ENCODE data around the gene ATXN2L.
A peak's percentile ranks its signal among the peaks of the same experiment; 100 is the strongest.
"Not testable (repeated sequence)": the region's sequence is repeated elsewhere in the genome, so short reads cannot be mapped to it uniquely, and the experiment has no call there.

The ATXN2L gene

DNA sequence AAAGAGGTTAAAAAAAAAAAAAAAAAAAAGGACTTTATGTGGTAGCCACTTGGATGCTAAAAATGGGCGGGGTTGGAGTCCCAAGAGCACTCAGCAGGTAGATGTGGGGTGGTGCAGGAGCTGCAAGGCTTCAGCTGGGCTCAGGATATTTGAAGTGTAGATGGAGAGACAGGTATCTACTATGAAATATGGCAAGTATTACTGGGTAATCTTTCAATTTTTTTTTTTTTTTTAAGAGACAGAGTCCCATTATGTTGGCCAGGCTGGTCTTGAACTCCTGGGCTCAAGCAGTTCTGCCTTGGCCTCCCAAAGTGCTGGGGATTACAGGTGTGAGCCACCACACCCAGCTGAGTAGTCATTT, 15.7 kb downstream of the ATXN2L start:
- DNase-seq = no peak

GRCh38 chr16:28839004-28839639, 16.3 kb downstream of the ATXN2L start:
- no peak for DNase-seq

- DNase-seq = no peak
These were observed 17.1 kb downstream of the ATXN2L start for GRCh38 chr16:28839899-28840298.

- no peak for DNase-seq
These were observed 19.9 kb downstream of the ATXN2L start for GRCh38 chr16:28842696-28843095.

- DNase-seq = no peak
These were observed 21.0 kb downstream of the ATXN2L start for GRCh38 chr16:28843766-28844165.

GRCh38 chr16:28844226-28844885, 21.6 kb downstream of the ATXN2L start:
- no peak for DNase-seq

DNA sequence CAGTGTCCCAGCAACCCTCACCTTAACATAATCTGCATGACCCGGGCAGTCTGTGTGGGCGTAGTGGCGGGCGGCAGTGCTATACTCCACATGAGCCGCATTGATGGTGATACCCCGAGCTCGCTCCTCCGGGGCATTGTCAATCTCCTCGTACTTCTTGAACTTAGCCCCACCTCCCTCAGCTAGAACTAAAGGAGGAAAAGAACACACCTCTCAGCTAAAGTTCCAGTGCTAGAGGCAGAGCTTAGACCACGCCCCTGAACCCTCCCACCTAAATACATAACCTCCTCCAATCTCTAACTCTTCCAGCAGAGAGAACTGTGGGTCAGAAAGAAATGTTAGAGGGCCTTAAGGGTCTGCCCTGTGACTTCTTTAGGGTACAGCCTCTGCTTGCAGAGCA, 22.5 kb downstream of the ATXN2L start:
- DNase-seq = peak; percentile 19

DNA sequence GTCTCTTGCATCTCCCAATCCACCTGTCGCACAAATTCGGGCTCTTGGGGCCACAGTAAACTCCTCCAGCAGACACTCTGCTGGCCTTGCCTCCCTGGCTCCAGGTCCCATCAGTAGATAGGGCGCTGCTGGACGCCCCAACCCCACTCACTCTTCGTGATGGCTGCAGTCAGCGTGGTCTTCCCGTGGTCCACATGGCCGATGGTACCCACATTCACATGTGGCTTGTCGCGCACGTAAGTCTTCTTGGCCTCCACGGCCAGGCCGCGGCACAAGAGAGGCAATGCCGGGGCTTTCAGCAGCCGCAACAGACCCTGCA, 22.9 kb downstream of the ATXN2L start:
- no peak for DNase-seq

GRCh38 chr16:28846080-28846932, 23.5 kb downstream of the ATXN2L start, which contains the start of gene TUFM:
TUFM (minus strand) TSS chr16:28846348; CDS start chr16:28846269, 79 bp downstream.
- DNase-seq = peak; percentile 99

- DNase-seq = no peak
These were observed 24.1 kb downstream of the ATXN2L start for GRCh38 chr16:28846933-28847273.

DNA sequence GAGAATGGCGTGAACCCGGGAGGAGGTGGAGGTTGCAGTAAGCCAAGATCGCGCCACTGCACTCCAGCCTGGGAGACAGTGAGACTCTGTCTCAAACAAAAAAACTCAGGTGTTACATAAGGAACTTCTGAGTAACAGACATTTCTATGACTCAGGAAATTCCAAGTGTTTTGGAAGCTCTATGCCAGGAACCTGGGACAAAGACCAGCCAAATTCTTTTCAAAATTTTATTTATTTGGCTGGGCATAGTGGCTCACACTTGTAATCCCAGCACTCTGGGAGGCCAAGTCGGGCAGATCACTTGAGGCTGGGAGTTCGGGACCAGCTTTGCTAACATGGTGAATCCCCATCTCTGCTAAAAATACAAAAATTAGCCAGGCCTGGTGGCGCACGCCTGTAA, 35.6 kb downstream of the ATXN2L start:
- DNase-seq = no peak

DNA sequence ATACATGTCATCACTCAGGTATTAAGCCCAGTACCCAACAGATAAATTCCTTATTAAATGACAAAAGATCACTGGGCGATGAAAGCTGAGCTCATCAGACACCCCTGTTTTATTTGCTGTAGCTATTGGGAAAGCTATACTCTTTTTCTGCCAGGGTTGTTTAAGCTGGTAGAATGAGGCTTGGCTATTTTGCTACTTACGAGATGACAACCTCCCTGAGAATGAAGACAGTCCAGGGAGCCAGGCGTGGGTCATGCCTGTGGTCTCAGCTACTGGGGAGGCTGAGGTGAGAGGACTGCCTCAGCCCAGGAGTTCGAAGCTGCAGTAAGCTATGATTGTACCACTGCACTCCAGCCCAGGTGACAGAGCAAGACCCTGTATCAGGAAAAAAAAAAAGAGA, 36.5 kb downstream of the ATXN2L start:
- DNase-seq = no peak

- DNase-seq = no peak
These were observed 41.4 kb downstream of the ATXN2L start for GRCh38 chr16:28863929-28864793.

DNA sequence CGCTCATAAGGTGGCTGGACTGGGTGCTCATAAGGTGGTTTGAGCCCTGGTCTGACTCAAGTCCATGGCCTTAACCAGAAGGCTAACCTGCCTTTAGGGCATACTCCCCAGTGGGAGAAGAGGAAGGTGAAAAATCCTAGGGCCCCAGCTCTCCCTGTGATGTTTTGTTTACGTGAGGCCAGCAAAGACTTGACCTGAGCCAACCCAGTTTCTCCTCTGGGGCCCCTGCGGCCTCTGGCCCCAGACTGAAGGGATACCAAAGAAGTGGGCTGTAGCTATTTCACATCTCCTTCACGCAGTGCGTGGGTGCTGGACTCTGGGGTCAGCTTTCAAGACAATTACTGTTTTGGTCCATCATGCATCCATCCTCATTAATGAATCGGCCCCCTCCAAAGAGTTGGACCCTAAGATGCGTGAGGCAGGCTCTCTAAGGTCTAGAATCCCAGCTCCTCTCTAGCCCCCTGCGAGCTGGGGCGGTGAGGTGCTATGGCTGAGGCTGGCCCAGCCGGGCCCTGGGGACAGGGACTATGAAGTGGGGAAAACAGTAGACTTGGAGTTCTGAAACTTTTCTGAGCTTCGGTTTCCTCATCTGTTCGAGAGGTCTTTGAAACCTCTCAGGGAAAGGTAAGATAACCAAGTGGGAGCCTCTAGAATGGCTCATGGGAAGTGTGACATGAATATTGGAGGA, 42.3 kb downstream of the ATXN2L start:
- no peak for DNase-seq

- DNase-seq = no peak
These were observed 43.1 kb downstream of the ATXN2L start for GRCh38 chr16:28865722-28866453.

- no peak for DNase-seq
These were observed 43.6 kb downstream of the ATXN2L start for GRCh38 chr16:28866454-28866804.

DNA sequence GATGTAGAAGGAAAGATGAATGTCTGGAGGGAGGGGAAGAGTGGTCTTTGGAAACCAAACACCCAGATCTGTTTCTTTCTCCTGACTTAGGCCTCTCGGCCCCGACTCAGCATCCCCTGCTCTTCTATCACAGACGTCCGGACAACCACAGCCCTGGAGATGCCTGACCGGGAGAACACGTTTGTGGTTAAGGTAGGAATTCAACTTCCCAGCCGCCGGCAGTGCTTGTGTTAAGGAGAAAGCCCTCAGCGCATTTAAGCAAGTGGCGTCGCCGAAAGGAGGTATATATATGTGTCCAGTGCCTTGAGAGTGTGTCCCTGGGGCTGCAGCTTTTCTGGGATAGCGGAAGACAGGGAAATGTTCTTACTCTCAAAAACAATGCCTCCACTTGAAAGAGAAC, 44.4 kb downstream of the ATXN2L start:
- no peak for DNase-seq

- DNase-seq = not testable (repeated sequence)
These were observed 44.8 kb downstream of the ATXN2L start for GRCh38 chr16:28867646-28868045.

DNA sequence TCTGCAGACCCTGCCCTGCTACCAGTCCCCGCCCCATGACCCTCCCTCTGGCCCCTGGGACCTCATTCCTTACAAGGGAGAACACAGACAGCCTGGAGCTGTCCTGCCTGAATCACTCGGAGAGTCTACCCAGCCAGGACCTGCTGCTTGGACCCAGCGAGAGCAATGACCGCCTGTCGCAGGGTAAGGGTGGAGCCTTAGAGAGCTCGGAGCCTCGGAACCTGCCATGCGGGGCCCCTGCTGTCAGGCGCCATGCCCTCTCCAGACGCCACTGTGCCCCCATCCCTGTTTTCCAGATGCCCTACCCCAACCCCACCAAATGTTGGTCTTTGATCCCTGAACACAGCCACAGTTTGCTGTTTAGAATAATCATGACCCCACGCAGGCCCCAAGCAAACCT, 46.4 kb downstream of the ATXN2L start:
- DNase-seq = no peak

DNA sequence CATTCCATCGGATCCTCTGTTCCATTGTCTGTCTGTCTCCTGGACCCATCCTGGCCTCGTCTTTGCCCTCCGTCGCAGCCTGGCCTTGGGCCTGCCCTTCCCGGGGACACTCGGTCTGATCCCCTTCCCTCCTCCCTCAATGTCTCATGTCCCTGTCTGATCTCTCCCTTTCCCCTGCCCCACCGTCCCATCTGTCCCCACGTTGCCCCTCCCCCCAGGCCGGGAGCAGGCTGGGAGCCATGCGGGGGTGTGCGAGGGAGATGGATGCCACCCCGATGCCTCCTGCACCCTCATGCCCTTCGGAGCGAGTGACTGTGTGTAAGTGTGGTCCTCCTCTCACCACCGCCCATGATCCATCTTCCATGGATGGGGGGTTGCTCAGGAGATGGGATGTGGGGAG, 50.2 kb downstream of the ATXN2L start:
- no peak for DNase-seq

GRCh38 chr16:28873543-28874201, 50.9 kb downstream of the ATXN2L start:
- DNase-seq = peak; percentile 34

Data from stimulated activated naive CD4-positive, alpha-beta T cell treated with Interleukin-2 at 50 U/mL for 16 hours (primary cell).